GM12878 (cell line): ENCODE measurements around the gene STXBP1. TPM values are rescaled to one million over a fixed set of nuclear protein-coding genes. Genes with fewer than 3 reads are reported as not detected.

ENCODE experiments used
- ATAC-seq: fragments of 200-7000 bp; cut with Tn5 transposase; 3 replicates; pipeline ENCODE4 v1.9.1; 2020; ENCODE audit warnings: mild to moderate bottlenecking, moderate library complexity
- BruUV-seq: library from RNA; stranded (reverse); fragments of 400-500 nt; replicated peaks from 2 replicates; lab custom pipeline; 2021; lab: Mats Ljungman, UMichigan
- CTCF ChIA-PET: fragments of 300-600 bp; sonication (Branson Sonifier 250); formaldehyde crosslinking; extraction: SDS; loops from one replicate; lab custom pipeline; 2021; ENCODE audit warnings: inconsistent platforms; lab: Yijun Ruan, JAX
- POLR2A ChIA-PET: fragments of 350-600 bp; formaldehyde crosslinking; extraction: SDS; loops from one replicate; lab custom pipeline; 2021; ENCODE audit warnings: inconsistent platforms; lab: Charles Lee
- RAD21 ChIA-PET: fragments of 300-600 bp; sonication (Branson Sonifier 250); formaldehyde crosslinking; loops from one replicate; lab custom pipeline; 2023; ENCODE audit warnings: antibody characterized with exemption; ENCODE audit not compliant: unreplicated experiment; lab: Charles Lee
- SMC1A ChIA-PET: fragments of 300-600 bp; sonication (Branson Sonifier 250); formaldehyde crosslinking; loops from one replicate; lab custom pipeline; 2023; ENCODE audit not compliant: unreplicated experiment, uncharacterized antibody; lab: Charles Lee
- DNase-seq: peaks from one replicate; pipeline ENCODE4 v3.0.0-alpha.2; 2011; ENCODE audit warnings: low read depth, low spot score
- FAIRE-seq: peaks from 3 replicates; lab custom pipeline; 2011; peaks lifted over from hg19 to GRCh38; lab: Jason Lieb, UNC
- H2AFZ ChIP-seq: 2 replicates; pipeline ENCODE4 v1.6.0; 2011; ENCODE audit warnings: low read depth, low read length, control low read depth; ENCODE audit not compliant: control insufficient read depth
- H3K27ac ChIP-seq: 2 replicates; pipeline ENCODE4 v1.5.1; 2011; ENCODE audit warnings: control low read depth; ENCODE audit not compliant: control insufficient read depth, insufficient read depth
- H3K27me3 ChIP-seq, 2 experiments: replicated peaks in 1 of 2; 2 replicates each; pipeline versions ENCODE4 v1.6.0 to v1.6.1; 2011; ENCODE audit warnings: low read length in 1 of 2; ENCODE audit not compliant: control insufficient read depth in 2 of 2, insufficient read depth in 2 of 2
- H3K36me3 ChIP-seq, 2 experiments: 2 replicates each; pipeline ENCODE4 v1.5.1; 2011; ENCODE audit warnings: low read length in 1 of 2; ENCODE audit not compliant: control insufficient read depth in 2 of 2, insufficient read depth in 2 of 2
- H3K4me1 ChIP-seq: 2 replicates; pipeline ENCODE4 v1.6.1; 2011; ENCODE audit warnings: mild to moderate bottlenecking, low read length, moderate library complexity, mixed read lengths; ENCODE audit not compliant: control insufficient read depth, insufficient read depth
- H3K4me2 ChIP-seq: 2 replicates; pipeline ENCODE4 v1.6.0; 2011; ENCODE audit warnings: control low read depth; ENCODE audit not compliant: control insufficient read depth, insufficient read depth
- H3K4me3 ChIP-seq: fragments of 200-600 bp; sonication (generic); 2 replicates; pipeline ENCODE4 v1.5.1; 2016
- H3K79me2 ChIP-seq: 2 replicates; pipeline ENCODE4 v1.6.0; 2011; ENCODE audit warnings: low read length; ENCODE audit not compliant: control insufficient read depth, insufficient read depth
- H3K9ac ChIP-seq: 2 replicates; pipeline ENCODE4 v1.8.0; 2011; ENCODE audit warnings: low read length, control low read depth, mixed read lengths; ENCODE audit not compliant: control insufficient read depth, insufficient read depth
- H3K9me3 ChIP-seq: replicated peaks from 3 replicates; pipeline ENCODE4 v1.5.1; 2011; ENCODE audit warnings: mild to moderate bottlenecking, low read length; ENCODE audit not compliant: control insufficient read depth, insufficient read depth
- H4K20me1 ChIP-seq: 2 replicates; pipeline ENCODE4 v1.6.0; 2011; ENCODE audit not compliant: control insufficient read depth, insufficient read depth
- CBFB ChIP-seq: IDR thresholded peaks from 2 replicates; pipeline ENCODE4 v1.6.1; 2016; ENCODE audit warnings: antibody characterized with exemption, low read depth
- CHD1 ChIP-seq: IDR thresholded peaks from 2 replicates; pipeline ENCODE4 v1.6.1; 2012; ENCODE audit warnings: low read depth, low read length, improper control_type of control experiment
- CHD2 ChIP-seq: IDR thresholded peaks from 2 replicates; pipeline ENCODE4 v1.6.1; 2011; ENCODE audit warnings: low read depth, low read length, improper control_type of control experiment, borderline replicate concordance
- KLF5 ChIP-seq: fragments of 450-650 bp; IDR thresholded peaks from 2 replicates; pipeline ENCODE4 v1.6.1; 2014; ENCODE audit warnings: mild to moderate bottlenecking; ENCODE audit not compliant: partially characterized antibody
- LARP7 ChIP-seq: fragments of 450-650 bp; IDR thresholded peaks from 2 replicates; pipeline ENCODE4 v1.6.1; 2017; ENCODE audit warnings: mild to moderate bottlenecking
- MEF2A ChIP-seq: IDR thresholded peaks from 2 replicates; pipeline ENCODE4 v1.6.1; 2011; ENCODE audit warnings: low read depth, mild to moderate bottlenecking, low read length, moderate library complexity; ENCODE audit not compliant: insufficient read depth
- RAD51 ChIP-seq: fragments of 450-650 bp; IDR thresholded peaks from 2 replicates; pipeline ENCODE4 v1.6.1; 2016; ENCODE audit warnings: moderate library complexity, mild to moderate bottlenecking, inconsistent platforms
- RBBP5 ChIP-seq: fragments of 200-600 bp; sonication (generic); conservative IDR thresholded peaks from 2 replicates; pipeline ENCODE4 v1.6.1; 2016
- RELA ChIP-seq: fragments of 450-650 bp; IDR thresholded peaks from 2 replicates; pipeline ENCODE4 v1.8.0; 2014; ENCODE audit warnings: borderline replicate concordance; ENCODE audit not compliant: partially characterized antibody
- SREBF2 ChIP-seq: IDR thresholded peaks from 2 replicates; pipeline ENCODE4 v1.6.1; 2012; ENCODE audit warnings: mild to moderate bottlenecking, low read length
- TCF12 ChIP-seq: IDR thresholded peaks from 2 replicates; pipeline ENCODE4 v1.6.1; 2011; ENCODE audit warnings: low read depth, mild to moderate bottlenecking, low read length
- ZNF622 ChIP-seq: fragments of 450-650 bp; IDR thresholded peaks from 2 replicates; pipeline ENCODE4 v1.6.1; 2017; ENCODE audit warnings: mild to moderate bottlenecking, inconsistent platforms
- ZZZ3 ChIP-seq: IDR thresholded peaks from 2 replicates; pipeline ENCODE4 v1.6.1; 2011; ENCODE audit warnings: low read depth; ENCODE audit not compliant: control insufficient read depth, insufficient read length
- WGBS: methylation state at CpG from one replicate; pipeline ENCODE4 v1.1.6; 2016; ENCODE audit warnings: low lambda C conversion rate; ENCODE audit not compliant: insufficient replicate concordance, insufficient coverage; ENCODE audit errors: missing lambda C conversion rate; 5-methylcytosine and 5-hydroxymethylcytosine counted together
- in situ Hi-C: fragments of 300-500 bp; cut with MboI; formaldehyde crosslinking; loops from 9 replicates; pipeline ENCODE4 v1.14.3; 2018; ENCODE audit warnings: mixed read lengths
- intact Hi-C: fragments of 100-400 bp; cut with micrococcal nuclease; formaldehyde crosslinking; loops from one replicate; pipeline ENCODE4 v1.14.2; 2022; ENCODE audit not compliant: unreplicated experiment
- polyA plus RNA-seq, 11 experiments: library from polyadenylated mRNA; depleted of rRNA in 4 of 11; unstranded in 6 of 11; stranded (reverse) in 5 of 11; fragments of >200 nt; fragmentation: Nextera tagmentation in 4 of 11; fragmentation: Illumina TruSeq in 1 of 11; extraction: Ambion mirVana in 4 of 11; extraction: Trizol in 1 of 11; gene quantifications; 1 replicate in 1 of 11; 2 replicates in 10 of 11; pipeline versions ENCODE4 v1.2.1 to v1.2.3, GENCODE V29; 2011 to 2016; ENCODE audit warnings: inconsistent platforms in 2 of 11, missing spikeins in 2 of 11, low read depth in 1 of 11
- total RNA-seq, 4 experiments: library from RNA; depleted of rRNA in 3 of 4; stranded (reverse); fragments of >200 nt in 3 of 4; fragmentation: Illumina TruSeq in 1 of 4; extraction: Trizol in 1 of 4; gene quantifications; 2 replicates each; pipeline versions ENCODE4 v1.2.1 to v1.2.3, GENCODE V29; 2013 to 2021
- TF ChIP-seq, protein P1 (sequence below): fragments of 450-650 bp; IDR thresholded peaks from 2 replicates; pipeline ENCODE4 v1.6.1; 2017; ENCODE audit warnings: low read depth, mild to moderate bottlenecking, moderate library complexity
- TF ChIP-seq, protein P2 (sequence below): IDR thresholded peaks from 2 replicates; pipeline ENCODE4 v1.6.1; 2011; ENCODE audit warnings: mild to moderate bottlenecking, low read depth, low read length, moderate library complexity; ENCODE audit not compliant: insufficient replicate concordance
- TF ChIP-seq, protein P3 (sequence below): fragments of 150-350 bp; IDR thresholded peaks from 2 replicates; pipeline ENCODE4 v1.6.1; 2016; ENCODE audit warnings: low read depth, low read length
- TF ChIP-seq, protein P4 (sequence below): IDR thresholded peaks from 2 replicates; pipeline ENCODE4 v1.6.1; 2011; ENCODE audit warnings: low read depth, low read length, improper control_type of control experiment, borderline replicate concordance

The STXBP1 gene
- total and polyA plus RNA-seq, 10 of the 15 experiments (the other 5 are each of a cell fraction or from before 2014, with no cell fraction given), result 0.08 to 0.85 (median 0.31) TPM; not detected in 3

DNA sequence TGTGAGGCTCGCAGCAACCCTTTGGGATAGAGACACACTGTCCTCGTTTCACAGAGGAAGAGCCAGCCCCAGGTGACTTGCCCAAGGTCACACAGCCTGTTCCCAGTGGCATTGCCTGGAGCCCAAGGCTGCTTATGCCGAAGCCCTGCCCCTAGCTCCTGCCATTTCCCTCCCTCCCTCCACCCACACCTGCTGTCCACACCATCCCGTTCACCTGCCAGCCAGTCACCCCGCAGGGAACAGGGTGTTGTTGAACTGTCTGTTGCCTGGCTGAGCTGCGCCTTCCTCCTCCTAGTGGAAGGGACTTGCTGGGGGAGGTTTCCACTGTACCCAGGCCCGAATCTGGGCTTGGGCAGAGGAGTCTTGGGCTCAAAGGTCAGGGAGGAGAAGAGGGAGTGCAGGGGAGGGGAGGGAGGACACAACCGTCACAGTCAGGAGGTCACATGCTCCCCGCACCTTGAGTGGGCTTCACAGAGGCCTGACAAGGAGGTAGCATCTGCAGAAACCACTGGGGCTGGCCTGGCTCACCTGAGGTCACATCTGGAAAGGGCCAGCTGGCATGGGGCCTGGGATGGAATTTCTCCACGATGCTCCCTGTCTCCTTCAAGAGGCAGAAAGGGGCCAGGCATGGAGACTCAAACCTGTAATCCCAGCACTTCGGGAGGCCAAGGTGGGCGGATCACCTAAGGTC, 110.1 kb downstream of the STXBP1 start:
- POLR2A ChIA-PET, result no interaction called here
- intact Hi-C loops (no loop called here), in situ Hi-C loops (no loop called here)
- Histone ChIP-seq H3K9ac (no peak overlapping the region), H2AFZ (no peak overlapping the region), H3K27me3 (no peaks in the 10 kb centered on the region), H3K9me3 (no peaks in the 10 kb centered on the region), H3K4me2 (no peak overlapping the region), H3K4me1 (no peaks in the 10 kb centered on the region), H3K4me3 (no peak overlapping the region), H3K27ac (no peak overlapping the region), H4K20me1 (no peaks in the 10 kb centered on the region), H3K79me2 (no peaks in the 10 kb centered on the region), H3K36me3 (no peaks in the 10 kb centered on the region)
- SMC1A ChIA-PET, result no interaction called here
- RAD21 ChIA-PET, result no interaction called here
- no peak for FAIRE-seq
- DNase-seq, result no peak
- no peak for ATAC-seq
- WGBS, result 24% methylated on average over 12 of the region's 12 CpGs
- no TSS peak for BruUV-seq
- CTCF ChIA-PET, result no interaction called here
- TF ChIP-seq CBFB, result no peak
- no peak for TF ChIP-seq RBBP5
- no peak for TF ChIP-seq LARP7
- TF ChIP-seq, protein P1, sequence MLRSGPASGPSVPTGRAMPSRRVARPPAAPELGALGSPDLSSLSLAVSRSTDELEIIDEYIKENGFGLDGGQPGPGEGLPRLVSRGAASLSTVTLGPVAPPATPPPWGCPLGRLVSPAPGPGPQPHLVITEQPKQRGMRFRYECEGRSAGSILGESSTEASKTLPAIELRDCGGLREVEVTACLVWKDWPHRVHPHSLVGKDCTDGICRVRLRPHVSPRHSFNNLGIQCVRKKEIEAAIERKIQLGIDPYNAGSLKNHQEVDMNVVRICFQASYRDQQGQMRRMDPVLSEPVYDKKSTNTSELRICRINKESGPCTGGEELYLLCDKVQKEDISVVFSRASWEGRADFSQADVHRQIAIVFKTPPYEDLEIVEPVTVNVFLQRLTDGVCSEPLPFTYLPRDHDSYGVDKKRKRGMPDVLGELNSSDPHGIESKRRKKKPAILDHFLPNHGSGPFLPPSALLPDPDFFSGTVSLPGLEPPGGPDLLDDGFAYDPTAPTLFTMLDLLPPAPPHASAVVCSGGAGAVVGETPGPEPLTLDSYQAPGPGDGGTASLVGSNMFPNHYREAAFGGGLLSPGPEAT, result no peak
- no peak for TF ChIP-seq SREBF2
- TF ChIP-seq ZZZ3, result no peak
- TF ChIP-seq, protein P2, sequence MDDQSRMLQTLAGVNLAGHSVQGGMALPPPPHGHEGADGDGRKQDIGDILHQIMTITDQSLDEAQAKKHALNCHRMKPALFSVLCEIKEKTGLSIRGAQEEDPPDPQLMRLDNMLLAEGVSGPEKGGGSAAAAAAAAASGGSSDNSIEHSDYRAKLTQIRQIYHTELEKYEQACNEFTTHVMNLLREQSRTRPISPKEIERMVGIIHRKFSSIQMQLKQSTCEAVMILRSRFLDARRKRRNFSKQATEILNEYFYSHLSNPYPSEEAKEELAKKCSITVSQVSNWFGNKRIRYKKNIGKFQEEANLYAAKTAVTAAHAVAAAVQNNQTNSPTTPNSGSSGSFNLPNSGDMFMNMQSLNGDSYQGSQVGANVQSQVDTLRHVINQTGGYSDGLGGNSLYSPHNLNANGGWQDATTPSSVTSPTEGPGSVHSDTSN, result no peak
- no peak for TF ChIP-seq CHD1
- no peak for TF ChIP-seq RAD51
- no peak for TF ChIP-seq KLF5
- TF ChIP-seq ZNF622, result no peak
- TF ChIP-seq, protein P3, sequence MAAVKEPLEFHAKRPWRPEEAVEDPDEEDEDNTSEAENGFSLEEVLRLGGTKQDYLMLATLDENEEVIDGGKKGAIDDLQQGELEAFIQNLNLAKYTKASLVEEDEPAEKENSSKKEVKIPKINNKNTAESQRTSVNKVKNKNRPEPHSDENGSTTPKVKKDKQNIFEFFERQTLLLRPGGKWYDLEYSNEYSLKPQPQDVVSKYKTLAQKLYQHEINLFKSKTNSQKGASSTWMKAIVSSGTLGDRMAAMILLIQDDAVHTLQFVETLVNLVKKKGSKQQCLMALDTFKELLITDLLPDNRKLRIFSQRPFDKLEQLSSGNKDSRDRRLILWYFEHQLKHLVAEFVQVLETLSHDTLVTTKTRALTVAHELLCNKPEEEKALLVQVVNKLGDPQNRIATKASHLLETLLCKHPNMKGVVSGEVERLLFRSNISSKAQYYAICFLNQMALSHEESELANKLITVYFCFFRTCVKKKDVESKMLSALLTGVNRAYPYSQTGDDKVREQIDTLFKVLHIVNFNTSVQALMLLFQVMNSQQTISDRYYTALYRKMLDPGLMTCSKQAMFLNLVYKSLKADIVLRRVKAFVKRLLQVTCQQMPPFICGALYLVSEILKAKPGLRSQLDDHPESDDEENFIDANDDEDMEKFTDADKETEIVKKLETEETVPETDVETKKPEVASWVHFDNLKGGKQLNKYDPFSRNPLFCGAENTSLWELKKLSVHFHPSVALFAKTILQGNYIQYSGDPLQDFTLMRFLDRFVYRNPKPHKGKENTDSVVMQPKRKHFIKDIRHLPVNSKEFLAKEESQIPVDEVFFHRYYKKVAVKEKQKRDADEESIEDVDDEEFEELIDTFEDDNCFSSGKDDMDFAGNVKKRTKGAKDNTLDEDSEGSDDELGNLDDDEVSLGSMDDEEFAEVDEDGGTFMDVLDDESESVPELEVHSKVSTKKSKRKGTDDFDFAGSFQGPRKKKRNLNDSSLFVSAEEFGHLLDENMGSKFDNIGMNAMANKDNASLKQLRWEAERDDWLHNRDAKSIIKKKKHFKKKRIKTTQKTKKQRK, result no peak
- TF ChIP-seq, protein P4, sequence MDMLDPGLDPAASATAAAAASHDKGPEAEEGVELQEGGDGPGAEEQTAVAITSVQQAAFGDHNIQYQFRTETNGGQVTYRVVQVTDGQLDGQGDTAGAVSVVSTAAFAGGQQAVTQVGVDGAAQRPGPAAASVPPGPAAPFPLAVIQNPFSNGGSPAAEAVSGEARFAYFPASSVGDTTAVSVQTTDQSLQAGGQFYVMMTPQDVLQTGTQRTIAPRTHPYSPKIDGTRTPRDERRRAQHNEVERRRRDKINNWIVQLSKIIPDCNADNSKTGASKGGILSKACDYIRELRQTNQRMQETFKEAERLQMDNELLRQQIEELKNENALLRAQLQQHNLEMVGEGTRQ, result no peak
- no peak for TF ChIP-seq CHD2
- no peak for TF ChIP-seq TCF12
- TF ChIP-seq RELA, result no peak
- TF ChIP-seq MEF2A, result no peak
